Right kidney (tissue), 1 donor: ENCODE measurements around the gene NDUFV3.
"Not testable (repeated sequence)": the region's sequence is repeated elsewhere in the genome, so short reads cannot be mapped to it uniquely, and the experiment has no call there.

Experiments
- DNase-seq: peaks from one replicate; pipeline ENCODE4 v3.0.0-alpha.2; 2016

Gene NDUFV3

GRCh38 chr21:42883921-42884320, 9.2 kb upstream of the NDUFV3 start:
- DNase-seq: no peak

DNA sequence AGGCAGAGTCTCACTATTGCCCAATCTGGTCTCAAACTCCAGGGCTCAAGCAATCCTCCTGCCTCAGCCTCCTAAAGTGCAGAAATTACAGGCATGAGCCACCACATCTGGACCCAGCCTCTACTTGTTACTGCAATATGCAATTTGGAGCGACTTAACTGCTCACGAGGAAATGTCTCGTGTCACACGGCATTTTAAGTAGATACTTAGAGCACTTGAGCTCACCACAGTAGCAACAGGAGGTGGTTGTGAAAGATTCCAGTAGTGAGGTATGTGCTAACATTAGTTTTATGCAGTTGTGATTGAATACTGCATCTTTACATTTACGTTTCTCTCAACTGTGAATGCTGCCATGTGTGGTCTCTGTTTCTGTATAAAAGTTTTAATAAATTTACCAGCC, 5.8 kb upstream of the NDUFV3 start:
- no peak for DNase-seq

DNA sequence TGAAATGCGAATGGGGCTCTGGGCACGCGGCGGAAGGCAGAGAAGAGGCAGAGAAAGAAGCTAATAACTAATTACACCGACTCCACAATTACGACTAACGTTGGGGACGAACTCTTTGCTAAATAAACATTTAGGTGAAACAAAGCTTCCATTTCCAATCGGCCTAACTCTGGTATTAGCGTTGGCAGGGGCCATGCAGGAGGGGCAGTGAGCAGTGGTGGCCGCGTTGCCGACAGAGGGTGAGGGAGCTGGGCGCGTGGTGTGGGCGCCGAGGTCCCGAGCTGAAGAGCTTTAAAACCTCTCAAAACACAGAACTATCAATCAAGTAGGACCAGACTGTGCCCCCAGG, 553 bp upstream of the NDUFV3 start:
- no peak for DNase-seq

DNA sequence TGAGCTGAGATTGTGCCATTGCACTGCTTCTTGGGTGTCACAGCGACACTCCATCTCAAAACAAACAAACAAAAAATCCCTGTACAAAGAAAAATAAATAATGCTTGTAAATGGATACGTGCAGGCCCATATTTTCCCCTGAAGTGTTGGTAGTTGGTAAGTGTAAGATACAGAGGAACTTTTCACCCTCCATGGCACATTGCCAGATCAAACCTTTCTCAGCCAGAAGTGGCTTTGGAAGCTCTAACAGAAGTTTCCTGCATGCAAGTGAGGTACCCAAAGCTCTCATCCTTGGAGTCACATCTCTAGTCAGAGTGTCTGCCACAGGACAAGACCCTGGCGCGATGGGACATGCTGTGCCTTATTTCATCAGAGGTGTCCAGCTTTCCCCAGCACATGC, 7.3 kb downstream of the NDUFV3 start:
- no peak for DNase-seq

DNA sequence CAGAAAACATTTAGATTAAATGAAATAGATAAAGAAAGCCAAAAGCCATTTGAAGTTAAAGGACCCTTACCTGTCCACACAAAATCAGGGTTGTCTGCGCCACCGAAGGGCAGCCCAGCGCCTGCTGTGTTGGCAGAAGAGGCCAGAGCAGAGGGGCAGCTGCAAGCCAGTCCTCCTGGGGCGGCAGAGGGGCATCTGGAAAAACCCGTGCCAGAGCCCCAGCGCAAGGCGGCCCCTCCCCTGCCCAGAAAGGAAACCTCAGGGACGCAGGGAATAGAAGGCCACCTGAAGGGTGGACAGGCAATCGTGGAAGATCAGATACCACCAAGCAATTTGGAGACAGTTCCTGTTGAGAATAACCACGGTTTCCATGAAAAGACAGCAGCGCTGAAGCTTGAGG, 10.7 kb downstream of the NDUFV3 start:
- no peak for DNase-seq

GRCh38 chr21:42905195-42905594, 12.1 kb downstream of the NDUFV3 start:
- DNase-seq: no peak

DNA sequence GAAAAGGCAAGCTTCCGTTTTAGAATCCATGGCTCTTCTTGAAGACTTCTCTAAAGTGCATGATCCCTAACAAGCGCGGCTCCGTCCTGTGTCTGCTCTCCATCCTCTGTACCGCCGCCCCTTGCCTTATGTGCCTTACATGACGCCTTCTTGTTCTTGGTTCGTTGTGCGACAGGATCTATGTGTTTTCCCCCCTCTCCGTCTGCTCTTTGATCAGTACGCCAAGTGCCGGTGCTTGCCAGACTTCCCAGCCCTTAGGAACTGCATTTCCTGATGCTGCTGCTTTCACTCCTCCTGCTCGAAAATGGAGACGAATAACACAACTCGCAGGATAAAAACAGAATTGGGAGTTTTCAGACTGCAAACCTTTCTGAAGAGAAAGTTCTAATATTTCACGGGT, 13.1 kb downstream of the NDUFV3 start:
- no peak for DNase-seq

- not testable (repeated sequence) for DNase-seq
These were observed 15.4 kb downstream of the NDUFV3 start for GRCh38 chr21:42908484-42908883.

DNA sequence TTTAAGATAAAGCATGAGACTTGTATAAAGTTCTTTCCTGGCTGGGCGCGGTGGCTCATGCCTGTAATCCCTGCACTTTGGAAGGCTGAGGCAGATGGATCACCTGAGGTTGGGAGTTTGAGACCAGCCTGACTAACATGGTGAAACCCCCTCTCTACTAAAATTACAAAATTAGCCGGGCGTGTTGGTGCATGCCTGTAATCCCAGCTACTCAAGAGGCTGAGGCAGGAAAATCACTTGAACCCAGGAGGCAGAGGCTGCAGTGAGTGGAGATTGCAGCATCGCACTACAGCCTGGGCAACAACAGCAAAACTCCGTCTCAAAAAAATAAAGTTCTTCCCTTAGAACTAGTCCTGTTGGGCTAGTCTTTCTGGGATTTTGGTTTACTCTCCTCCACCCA, 18.8 kb downstream of the NDUFV3 start:
- not testable (repeated sequence) for DNase-seq

GRCh38 chr21:42913476-42913875, 20.4 kb downstream of the NDUFV3 start:
- no peak for DNase-seq

GRCh38 chr21:42918291-42918690, 25.2 kb downstream of the NDUFV3 start:
- DNase-seq: no peak

DNA sequence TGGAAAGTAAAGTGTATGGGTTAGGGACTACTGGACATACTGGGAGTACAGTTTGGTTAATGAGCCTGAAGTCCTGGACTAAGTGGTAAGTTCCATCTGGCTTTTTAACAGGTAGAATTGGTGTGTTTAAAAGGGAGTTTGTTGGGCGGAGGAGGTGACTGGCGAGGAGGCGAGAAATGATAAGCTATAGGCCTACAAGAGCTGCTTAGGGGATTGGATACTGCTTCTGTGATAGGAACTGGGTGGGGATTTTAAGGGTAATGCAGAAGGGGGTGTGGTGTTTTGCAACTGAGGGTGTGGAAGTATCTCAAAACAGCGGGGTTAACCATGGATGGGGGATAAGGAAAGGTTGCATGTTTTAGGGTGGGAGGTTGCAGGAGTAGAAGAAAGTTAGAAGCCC, 28.8 kb downstream of the NDUFV3 start:
- DNase-seq: no peak

- no peak for DNase-seq
These were observed 29.8 kb downstream of the NDUFV3 start for GRCh38 chr21:42922918-42923317.

GRCh38 chr21:42923553-42924432, 30.7 kb downstream of the NDUFV3 start:
- peak; percentile 60 for DNase-seq

GRCh38 chr21:42924433-42924751, 31.3 kb downstream of the NDUFV3 start:
- DNase-seq: no peak

DNA sequence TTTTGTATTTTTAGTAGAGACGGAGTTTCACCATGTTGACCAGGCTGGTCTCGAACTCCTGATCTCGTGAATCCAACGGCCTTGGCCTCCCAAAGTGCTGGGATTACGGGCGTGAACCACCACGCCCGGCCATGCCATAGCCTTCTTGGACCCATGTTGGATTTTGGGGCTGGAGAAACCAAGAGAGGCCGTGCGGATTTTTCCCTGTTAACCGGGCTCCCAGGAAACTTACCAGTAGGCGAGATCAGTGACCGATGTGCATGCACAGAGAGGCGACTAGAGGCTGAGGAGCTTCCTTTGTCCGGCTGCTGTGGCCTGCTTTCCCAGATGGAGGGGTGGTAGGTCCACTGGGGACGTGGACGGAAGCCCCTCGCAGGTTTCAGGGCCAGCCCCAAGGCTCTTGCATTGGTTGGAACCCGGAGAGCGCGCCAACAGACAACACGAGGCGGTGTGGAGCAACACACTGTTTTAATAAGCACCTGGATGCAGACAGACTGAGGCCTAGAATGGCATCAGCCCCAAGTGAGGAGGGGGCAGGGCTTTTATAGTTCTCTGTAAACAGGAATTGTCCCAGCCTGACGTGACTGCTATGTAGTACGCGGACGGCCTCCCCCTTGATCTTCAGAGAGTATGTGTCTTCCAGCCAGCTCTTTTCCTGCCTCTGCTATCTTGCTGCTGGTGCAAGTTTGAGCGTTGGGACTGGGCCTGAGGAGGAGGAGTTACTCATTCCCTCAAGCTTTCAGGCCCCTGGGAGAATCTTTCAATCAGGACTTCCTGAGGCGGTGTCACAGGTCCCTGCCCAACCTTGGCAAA, 32.2 kb downstream of the NDUFV3 start, which contains the start of gene ERVH48-1:
Gene ERVH48-1 (minus strand): TSS at position 517 of the 813 bp plus-strand sequence. CDS start 6,624 bp downstream, outside the sequence.
- no peak for DNase-seq

DNA sequence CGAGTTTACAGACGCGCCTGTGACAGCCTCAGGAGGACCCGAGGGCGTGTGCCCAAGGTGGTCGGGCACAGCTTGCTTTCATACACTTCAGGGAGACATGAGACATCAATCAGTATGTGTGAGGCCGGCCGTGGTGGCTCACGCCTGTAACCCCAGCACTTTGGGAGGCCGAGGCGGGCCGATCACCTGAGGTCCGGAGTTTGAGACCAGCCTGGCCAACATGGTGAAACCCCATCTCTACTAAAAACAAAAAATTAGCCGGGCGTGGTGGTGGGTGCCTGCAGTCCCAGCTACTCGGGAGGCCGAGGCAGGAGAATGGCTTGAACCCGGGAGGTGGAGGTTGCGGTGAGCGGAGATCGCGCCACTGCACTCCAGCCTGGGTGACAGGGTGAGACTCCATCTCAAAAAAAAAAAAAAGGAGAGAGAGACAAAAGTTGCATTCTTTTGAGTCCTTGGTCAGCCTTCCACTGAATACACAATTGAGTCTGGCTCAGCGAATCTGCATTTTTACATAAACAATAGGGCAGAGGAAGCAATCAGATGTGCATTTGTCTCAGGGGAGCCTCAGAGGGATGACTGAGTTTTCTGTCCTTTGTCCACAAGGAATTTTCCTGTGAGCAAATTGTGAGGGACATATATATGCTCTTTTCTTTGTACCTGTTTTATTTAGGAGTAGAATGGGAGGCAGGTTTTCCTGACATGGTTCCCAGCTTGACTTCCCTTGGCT, 34.5 kb downstream of the NDUFV3 start:
- not testable (repeated sequence) for DNase-seq

DNA sequence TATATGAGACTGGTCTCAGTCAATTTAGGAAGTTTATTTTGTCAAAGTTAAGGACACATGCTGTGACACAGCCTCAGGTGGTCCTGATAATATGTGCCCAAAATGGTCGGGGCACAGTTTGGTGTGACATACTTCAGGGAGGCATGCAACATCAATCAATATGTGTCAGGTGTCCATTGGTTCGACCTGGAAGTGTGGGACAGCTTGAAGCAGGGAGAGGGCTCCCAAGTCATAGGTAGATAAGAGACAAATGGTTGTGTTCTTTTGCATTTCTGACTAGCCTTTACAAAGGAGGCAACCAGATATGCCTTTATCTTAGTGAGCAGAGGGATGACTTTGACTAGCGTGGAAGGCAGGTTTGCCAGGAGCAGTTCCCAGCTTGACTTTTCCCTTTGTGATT, 36.9 kb downstream of the NDUFV3 start:
- no peak for DNase-seq

DNA sequence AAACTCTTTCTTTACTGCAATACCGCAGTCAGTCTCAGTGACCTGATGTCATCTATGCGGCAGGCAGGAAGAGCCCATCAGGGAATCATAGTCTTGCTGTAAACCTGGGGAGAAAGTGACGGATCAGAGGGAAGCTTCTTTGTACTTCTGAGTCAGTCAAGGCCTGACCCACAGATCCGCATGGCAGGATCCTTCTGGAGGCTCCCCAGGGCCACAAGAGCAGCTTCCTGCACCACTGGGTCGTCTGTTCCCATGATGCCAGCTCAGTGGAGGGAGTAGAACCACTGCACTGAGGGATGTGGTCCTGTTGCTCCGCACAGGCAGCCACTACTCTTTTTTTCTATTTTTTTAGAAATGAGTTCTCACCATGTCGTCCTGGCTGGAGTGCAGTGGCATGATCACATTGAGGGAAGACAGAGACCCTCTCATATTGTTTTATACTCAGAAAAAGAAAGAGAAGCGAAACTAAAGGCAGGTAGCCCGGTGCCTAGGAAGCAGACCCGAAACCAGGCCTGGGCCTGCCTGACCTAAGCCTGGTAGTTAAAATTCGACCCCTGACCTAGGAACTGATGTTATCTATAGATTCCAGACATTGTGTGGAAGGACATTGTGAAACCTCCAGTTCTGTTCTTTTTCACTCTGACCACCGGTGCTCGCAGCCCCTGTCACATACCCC, 38.6 kb downstream of the NDUFV3 start:
- DNase-seq: no peak

- not testable (repeated sequence) for DNase-seq
These were observed 39.4 kb downstream of the NDUFV3 start for GRCh38 chr21:42932378-42933136.

DNA sequence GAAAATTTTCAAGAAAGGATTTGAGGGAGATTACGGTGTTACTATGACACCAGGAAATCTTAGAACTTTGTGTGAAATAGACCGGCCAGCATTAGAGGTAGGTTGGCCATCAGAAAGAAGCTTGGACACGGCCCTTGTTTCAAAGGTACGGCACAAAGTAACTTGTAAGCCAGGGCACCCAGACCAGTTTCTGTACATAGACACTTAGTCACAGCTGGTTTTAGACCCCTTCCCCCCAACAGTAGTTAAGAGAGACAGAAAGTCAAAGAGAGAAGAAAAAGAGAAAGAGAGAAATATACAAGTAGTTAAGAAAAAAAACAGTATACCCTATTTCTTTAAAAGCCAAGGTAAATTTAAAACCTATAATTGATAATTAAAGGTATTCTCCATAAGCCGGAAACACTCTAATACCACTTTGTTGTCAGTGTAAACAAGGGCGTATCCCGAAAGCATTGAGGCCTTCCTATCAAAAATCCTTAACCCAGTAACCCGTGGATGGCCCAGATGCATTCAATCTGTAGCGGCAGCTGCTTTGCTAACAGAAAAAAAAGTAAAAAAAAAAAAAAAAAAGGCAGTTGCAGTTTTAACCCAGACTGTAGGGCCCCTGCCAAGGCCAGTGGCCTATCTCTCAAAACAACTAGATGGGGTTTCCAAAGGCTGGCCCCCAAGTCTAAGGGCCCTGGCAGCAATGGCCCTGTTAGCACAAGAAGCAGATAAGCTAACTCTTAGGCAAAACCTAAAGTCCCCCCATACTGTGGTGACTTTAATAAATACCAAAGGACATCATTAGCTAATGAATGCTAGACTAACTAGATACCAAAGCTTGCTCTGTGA, 40.2 kb downstream of the NDUFV3 start:
- DNase-seq: not testable (repeated sequence)
